Measurements from ENCODE around the gene DPY19L1.
"Not testable (repeated sequence)": the region's sequence is repeated elsewhere in the genome, so short reads cannot be mapped to it uniquely, and the experiment has no call there.

Gene DPY19L1

GRCh38 chr7:35057505-35058451 lies 20.5 kb upstream of the DPY19L1 start:
- H3K4me3 ChIP-seq (ENCODE audit: control insufficient read depth in 1 of 7, extremely low read depth in 1 of 7, insufficient read depth in 4 of 7, low read depth in 2 of 7, low read length in 6 of 7); POLR2A ChIA-PET; H3K27me3 ChIP-seq (replicated peaks in 2 of 5; ENCODE audit: control insufficient read depth in 4 of 5, insufficient read depth in 5 of 5, low read length in 4 of 5); H3K9me3 ChIP-seq (ENCODE audit: control extremely low read depth in 1 of 5, control insufficient read depth in 4 of 5, insufficient read depth in 2 of 5, low read depth in 1 of 5, low read length in 4 of 5); H3K4me1 ChIP-seq (ENCODE audit: control extremely low read depth in 1 of 4, control insufficient read depth in 4 of 4, insufficient read depth in 4 of 4, low read length in 3 of 4); CTCF ChIA-PET; H3K27ac ChIP-seq (ENCODE audit: insufficient read depth in 1 of 2, low read depth in 1 of 2, low read length in 2 of 2, poor library complexity in 1 of 2, severe bottlenecking in 2 of 2); DNase-seq; H3K36me3 ChIP-seq (ENCODE audit: control insufficient read depth in 4 of 4, insufficient read depth in 4 of 4, low read length in 3 of 4): not testable (repeated sequence)
- 90% methylated on average over 5 of the region's 11 CpGs for WGBS (ENCODE audit: insufficient coverage)

- H3K4me3 ChIP-seq (ENCODE audit: control insufficient read depth in 1 of 7, extremely low read depth in 1 of 7, insufficient read depth in 4 of 7, low read depth in 2 of 7, low read length in 6 of 7); H3K4me1 ChIP-seq (ENCODE audit: control extremely low read depth in 1 of 4, control insufficient read depth in 4 of 4, insufficient read depth in 4 of 4, low read length in 3 of 4); H3K9me3 ChIP-seq (ENCODE audit: control extremely low read depth in 1 of 5, control insufficient read depth in 4 of 5, insufficient read depth in 2 of 5, low read depth in 1 of 5, low read length in 4 of 5); H3K36me3 ChIP-seq (ENCODE audit: control insufficient read depth in 4 of 4, insufficient read depth in 4 of 4, low read length in 3 of 4); POLR2A ChIA-PET; H3K27me3 ChIP-seq (replicated peaks in 2 of 5; ENCODE audit: control insufficient read depth in 4 of 5, insufficient read depth in 5 of 5, low read length in 4 of 5); DNase-seq; H3K27ac ChIP-seq (ENCODE audit: insufficient read depth in 1 of 2, low read depth in 1 of 2, low read length in 2 of 2, poor library complexity in 1 of 2, severe bottlenecking in 2 of 2); CTCF ChIA-PET: not testable (repeated sequence)
- 100% methylated on average over 1 of the region's 2 CpGs for WGBS (ENCODE audit: insufficient coverage)
Observed at GRCh38 chr7:35055733-35056132, 18.4 kb upstream of the DPY19L1 start.

GRCh38 chr7:35053488-35054175 lies 16.3 kb upstream of the DPY19L1 start:
- H3K27me3 ChIP-seq (replicated peaks in 2 of 5; ENCODE audit: control insufficient read depth in 4 of 5, insufficient read depth in 5 of 5, low read length in 4 of 5); H3K4me3 ChIP-seq (ENCODE audit: control insufficient read depth in 1 of 7, extremely low read depth in 1 of 7, insufficient read depth in 4 of 7, low read depth in 2 of 7, low read length in 6 of 7); H3K9me3 ChIP-seq (ENCODE audit: control extremely low read depth in 1 of 5, control insufficient read depth in 4 of 5, insufficient read depth in 2 of 5, low read depth in 1 of 5, low read length in 4 of 5); POLR2A ChIA-PET; CTCF ChIA-PET; H3K27ac ChIP-seq (ENCODE audit: insufficient read depth in 1 of 2, low read depth in 1 of 2, low read length in 2 of 2, poor library complexity in 1 of 2, severe bottlenecking in 2 of 2); H3K4me1 ChIP-seq (ENCODE audit: control extremely low read depth in 1 of 4, control insufficient read depth in 4 of 4, insufficient read depth in 4 of 4, low read length in 3 of 4); DNase-seq; H3K36me3 ChIP-seq (ENCODE audit: control insufficient read depth in 4 of 4, insufficient read depth in 4 of 4, low read length in 3 of 4): not testable (repeated sequence)
- 100% methylated on average over 1 of the region's 4 CpGs for WGBS (ENCODE audit: insufficient coverage)

GRCh38 chr7:35048390-35048789 lies 11.1 kb upstream of the DPY19L1 start:
- no CpG with 5 or more reads among the region's 2 CpGs for WGBS (ENCODE audit: insufficient coverage)

GRCh38 chr7:35047912-35048305 lies 10.6 kb upstream of the DPY19L1 start:
- WGBS (ENCODE audit: insufficient coverage) = no CpG with 5 or more reads among the region's 2 CpGs
- CTCF ChIA-PET = not testable (repeated sequence)

More at GRCh38 chr7:35048390-35048789, 11.1 kb upstream of the DPY19L1 start:
- CTCF ChIA-PET; DNase-seq; H3K36me3 ChIP-seq (ENCODE audit: control insufficient read depth in 4 of 4, insufficient read depth in 4 of 4, low read length in 3 of 4); H3K4me3 ChIP-seq (ENCODE audit: control insufficient read depth in 1 of 7, extremely low read depth in 1 of 7, insufficient read depth in 4 of 7, low read depth in 2 of 7, low read length in 6 of 7); H3K9me3 ChIP-seq (ENCODE audit: control extremely low read depth in 1 of 5, control insufficient read depth in 4 of 5, insufficient read depth in 2 of 5, low read depth in 1 of 5, low read length in 4 of 5); H3K27ac ChIP-seq (ENCODE audit: insufficient read depth in 1 of 2, low read depth in 1 of 2, low read length in 2 of 2, poor library complexity in 1 of 2, severe bottlenecking in 2 of 2); POLR2A ChIA-PET; H3K4me1 ChIP-seq (ENCODE audit: control extremely low read depth in 1 of 4, control insufficient read depth in 4 of 4, insufficient read depth in 4 of 4, low read length in 3 of 4); H3K27me3 ChIP-seq (replicated peaks in 2 of 5; ENCODE audit: control insufficient read depth in 4 of 5, insufficient read depth in 5 of 5, low read length in 4 of 5): not testable (repeated sequence)

GRCh38 chr7:35047263-35047911 lies 10.1 kb upstream of the DPY19L1 start:
- H3K9me3 ChIP-seq (ENCODE audit: control extremely low read depth in 1 of 5, control insufficient read depth in 4 of 5, insufficient read depth in 2 of 5, low read depth in 1 of 5, low read length in 4 of 5); H3K27ac ChIP-seq (ENCODE audit: insufficient read depth in 1 of 2, low read depth in 1 of 2, low read length in 2 of 2, poor library complexity in 1 of 2, severe bottlenecking in 2 of 2); CTCF ChIA-PET; DNase-seq; H3K4me3 ChIP-seq (ENCODE audit: control insufficient read depth in 1 of 7, extremely low read depth in 1 of 7, insufficient read depth in 4 of 7, low read depth in 2 of 7, low read length in 6 of 7); H3K36me3 ChIP-seq (ENCODE audit: control insufficient read depth in 4 of 4, insufficient read depth in 4 of 4, low read length in 3 of 4); H3K4me1 ChIP-seq (ENCODE audit: control extremely low read depth in 1 of 4, control insufficient read depth in 4 of 4, insufficient read depth in 4 of 4, low read length in 3 of 4); POLR2A ChIA-PET; H3K27me3 ChIP-seq (replicated peaks in 2 of 5; ENCODE audit: control insufficient read depth in 4 of 5, insufficient read depth in 5 of 5, low read length in 4 of 5): not testable (repeated sequence)
- WGBS (ENCODE audit: insufficient coverage) = no CpG with 5 or more reads among the region's 3 CpGs

More at GRCh38 chr7:35047912-35048305, 10.6 kb upstream of the DPY19L1 start:
- DNase-seq; H3K36me3 ChIP-seq (ENCODE audit: control insufficient read depth in 4 of 4, insufficient read depth in 4 of 4, low read length in 3 of 4); H3K4me3 ChIP-seq (ENCODE audit: control insufficient read depth in 1 of 7, extremely low read depth in 1 of 7, insufficient read depth in 4 of 7, low read depth in 2 of 7, low read length in 6 of 7); H3K4me1 ChIP-seq (ENCODE audit: control extremely low read depth in 1 of 4, control insufficient read depth in 4 of 4, insufficient read depth in 4 of 4, low read length in 3 of 4); H3K9me3 ChIP-seq (ENCODE audit: control extremely low read depth in 1 of 5, control insufficient read depth in 4 of 5, insufficient read depth in 2 of 5, low read depth in 1 of 5, low read length in 4 of 5); H3K27ac ChIP-seq (ENCODE audit: insufficient read depth in 1 of 2, low read depth in 1 of 2, low read length in 2 of 2, poor library complexity in 1 of 2, severe bottlenecking in 2 of 2); POLR2A ChIA-PET; H3K27me3 ChIP-seq (replicated peaks in 2 of 5; ENCODE audit: control insufficient read depth in 4 of 5, insufficient read depth in 5 of 5, low read length in 4 of 5): not testable (repeated sequence)

GRCh38 chr7:35043301-35043700 lies 6.0 kb upstream of the DPY19L1 start:
- H3K4me3 ChIP-seq (ENCODE audit: control insufficient read depth in 1 of 7, extremely low read depth in 1 of 7, insufficient read depth in 4 of 7, low read depth in 2 of 7, low read length in 6 of 7); CTCF ChIA-PET; H3K27me3 ChIP-seq (replicated peaks in 2 of 5; ENCODE audit: control insufficient read depth in 4 of 5, insufficient read depth in 5 of 5, low read length in 4 of 5); POLR2A ChIA-PET; H3K27ac ChIP-seq (ENCODE audit: insufficient read depth in 1 of 2, low read depth in 1 of 2, low read length in 2 of 2, poor library complexity in 1 of 2, severe bottlenecking in 2 of 2); H3K4me1 ChIP-seq (ENCODE audit: control extremely low read depth in 1 of 4, control insufficient read depth in 4 of 4, insufficient read depth in 4 of 4, low read length in 3 of 4); H3K9me3 ChIP-seq (ENCODE audit: control extremely low read depth in 1 of 5, control insufficient read depth in 4 of 5, insufficient read depth in 2 of 5, low read depth in 1 of 5, low read length in 4 of 5); H3K36me3 ChIP-seq (ENCODE audit: control insufficient read depth in 4 of 4, insufficient read depth in 4 of 4, low read length in 3 of 4); DNase-seq: not testable (repeated sequence)
- 96% methylated on average over 2 of the region's 2 CpGs for WGBS (ENCODE audit: insufficient coverage)

Measured in common myeloid progenitor, CD34-positive (primary cell).